ENCODE data around the gene DCTN5. TPM values are rescaled to one million over a fixed set of nuclear protein-coding genes. Genes with fewer than 3 reads are reported as not detected.

The DCTN5 gene
- total and polyA plus RNA-seq, 2 of the 13 experiments (the other 11 are each of a cell fraction or from before 2014, with no cell fraction given) = 105 to 207 TPM

- no peak for TF ChIP-seq THAP7 (CRISPR knock-in tag; IDR thresholded peaks at IDR 0.05)
- TF ChIP-seq ZNF362 (CRISPR knock-in tag; IDR thresholded peaks at IDR 0.05; ENCODE audit: borderline replicate concordance) = no peak; the same call in 1 of the 2 replicates
- no peak for TF ChIP-seq NR0B2 (CRISPR knock-in tag; IDR thresholded peaks at IDR 0.05)
- peak; percentile 88 for TF ChIP-seq DZIP1 (CRISPR knock-in tag; IDR thresholded peaks at IDR 0.05)
- no peak for TF ChIP-seq GABPB1 (CRISPR knock-in tag; IDR thresholded peaks at IDR 0.05)
- no peak for TF ChIP-seq ZNF558 (CRISPR knock-in tag; IDR thresholded peaks at IDR 0.05; ENCODE audit: borderline replicate concordance)
- TF ChIP-seq MYPOP (CRISPR knock-in tag; IDR thresholded peaks at IDR 0.05) = no peak; the same call in 1 of the 2 replicates
- no peak for TF ChIP-seq NFRKB (IDR thresholded peaks at IDR 0.05)
- TF ChIP-seq JUN (CRISPR knock-in tag; IDR thresholded peaks at IDR 0.05) = no peak
- TF ChIP-seq ZNF333 (CRISPR knock-in tag; IDR thresholded peaks at IDR 0.05; ENCODE audit: borderline replicate concordance) = 0 out of 2 replicates have a peak, but pooled peaks have one; percentile 1
- no peak for TF ChIP-seq ZNF552 (CRISPR knock-in tag; IDR thresholded peaks at IDR 0.05; ENCODE audit: borderline replicate concordance)
- TF ChIP-seq NR2C2 (CRISPR knock-in tag; IDR thresholded peaks at IDR 0.05; ENCODE audit: borderline replicate concordance) = no peak
- TF ChIP-seq JARID2 (CRISPR knock-in tag; IDR thresholded peaks at IDR 0.05; ENCODE audit: insufficient replicate concordance) = no peak
- TF ChIP-seq ZNF766 (CRISPR knock-in tag; IDR thresholded peaks at IDR 0.05; ENCODE audit: borderline replicate concordance) = no peak
- TF ChIP-seq MAX (IDR thresholded peaks at IDR 0.05) = no peak
- TF ChIP-seq NFYB (CRISPR knock-in tag; IDR thresholded peaks at IDR 0.05) = no peak
- TF ChIP-seq TFDP1 (CRISPR knock-in tag; IDR thresholded peaks at IDR 0.05; ENCODE audit: borderline replicate concordance) = peak; percentile 75; the same call in 1 of the 2 replicates
- no peak for TF ChIP-seq MLLT10 (CRISPR knock-in tag; IDR thresholded peaks at IDR 0.05)
- TF ChIP-seq ZNF224 (CRISPR knock-in tag; IDR thresholded peaks at IDR 0.05) = no peak
- TF ChIP-seq CSRNP2 (CRISPR knock-in tag; conservative IDR thresholded peaks at IDR 0.05; ENCODE audit: low read depth) = no peak
Measured at GRCh38 chr16:23595246-23595950, 45.9 kb upstream of the DCTN5 start (continued).
